ENCODE data around the gene PNPLA7. TPM values are rescaled to one million over a fixed set of nuclear protein-coding genes. Genes with fewer than 3 reads are reported as not detected.

PNPLA7 gene
- total RNA-seq, 1 donor from 2014 or later = 9.0 TPM

- H3K27me3 ChIP-seq (ENCODE audit: low read depth) = no peaks in the 10 kb centered on the region
Observed at GRCh38 chr9:137488906-137489305, 61.3 kb downstream of the PNPLA7 start.

DNA sequence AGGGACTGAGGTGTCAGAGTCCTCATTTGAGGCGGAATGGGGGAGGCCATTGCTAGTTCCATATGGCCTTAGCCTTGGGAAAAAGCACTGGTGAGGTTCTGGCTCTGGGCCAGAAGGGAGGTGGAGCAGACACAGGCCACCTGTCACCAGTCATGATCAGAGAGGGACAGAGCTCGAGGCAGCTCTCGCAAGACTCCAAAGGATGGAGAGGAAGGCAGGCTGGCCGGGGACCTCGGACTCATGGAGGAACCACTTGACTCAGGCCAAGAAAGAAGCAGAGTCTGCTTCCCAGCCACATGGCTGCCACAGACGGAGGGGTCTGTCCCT is 61.9 kb downstream of the PNPLA7 start:
- no peak for TF ChIP-seq CTCF (IDR thresholded peaks at IDR 0.05; ENCODE audit: borderline replicate concordance)
- no peaks in the 10 kb centered on the region for H3K27me3 ChIP-seq (ENCODE audit: low read depth)
- no peak overlapping the region for H3K27ac ChIP-seq (replicated peaks)
- no peak overlapping the region for H3K4me3 ChIP-seq
- H3K9me3 ChIP-seq (replicated peaks) = no peaks in the 10 kb centered on the region
- intact Hi-C loops (cut with micrococcal nuclease) = no loop called here
- H3K4me1 ChIP-seq = peaks cover 4% of the 10 kb centered on the region
- peaks cover 15% of the 10 kb centered on the region for H3K36me3 ChIP-seq
- no peak for DNase-seq

More at GRCh38 chr9:137488906-137489305, 61.3 kb downstream of the PNPLA7 start:
- intact Hi-C loops (cut with micrococcal nuclease) = no loop called here
- no peak for TF ChIP-seq CTCF (IDR thresholded peaks at IDR 0.05; ENCODE audit: borderline replicate concordance)
- peaks cover 15% of the 10 kb centered on the region for H3K36me3 ChIP-seq
- H3K4me3 ChIP-seq = no peak overlapping the region
- no peak for DNase-seq
- no peak overlapping the region for H3K27ac ChIP-seq (replicated peaks)
- H3K9me3 ChIP-seq (replicated peaks) = no peaks in the 10 kb centered on the region
- H3K4me1 ChIP-seq = peaks cover 10% of the 10 kb centered on the region

DNA sequence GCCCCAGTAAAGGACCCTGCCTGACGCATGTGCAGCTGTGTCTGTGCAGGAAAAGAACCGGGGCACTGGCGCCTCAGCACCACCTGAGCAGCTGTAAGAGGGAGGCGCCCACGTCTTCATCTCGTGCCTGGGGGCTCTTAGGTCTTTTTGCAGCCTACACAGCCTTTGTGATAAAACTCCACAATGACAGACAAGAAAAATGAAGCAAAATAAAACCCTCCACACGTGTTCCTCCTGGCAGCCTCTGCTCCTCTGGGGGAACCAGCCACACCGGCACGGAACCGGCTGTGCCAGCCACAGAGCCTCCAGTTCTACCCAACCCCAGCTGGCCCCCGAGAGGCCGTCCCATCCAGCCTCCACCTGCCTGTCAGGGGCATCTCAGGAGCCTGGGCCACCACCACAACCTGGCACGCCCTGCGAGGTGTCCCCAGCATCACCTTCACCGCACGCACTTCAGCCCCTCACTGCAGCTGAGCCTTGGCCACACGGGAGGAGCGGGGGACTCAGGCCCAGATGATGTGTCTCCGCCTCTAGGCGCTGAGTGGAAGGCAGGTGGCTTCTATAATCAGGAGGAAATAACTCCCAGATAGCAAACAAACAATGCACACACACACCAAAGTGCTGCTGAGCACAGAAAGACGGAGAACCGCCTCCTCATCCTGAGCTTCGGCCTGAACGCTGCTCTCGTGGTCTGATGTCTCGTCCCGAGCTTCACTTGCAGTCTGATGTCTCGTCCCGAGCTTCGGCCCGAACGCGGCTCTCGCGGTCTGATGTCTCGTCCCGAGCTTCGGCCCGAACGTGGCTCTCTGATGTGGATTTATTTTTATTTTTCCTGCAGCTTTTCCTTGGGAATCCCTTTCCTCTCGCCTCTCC is 62.5 kb downstream of the PNPLA7 start:
- H3K36me3 ChIP-seq = peaks cover 15% of the 10 kb centered on the region
- H3K9me3 ChIP-seq (replicated peaks) = no peaks in the 10 kb centered on the region

DNA sequence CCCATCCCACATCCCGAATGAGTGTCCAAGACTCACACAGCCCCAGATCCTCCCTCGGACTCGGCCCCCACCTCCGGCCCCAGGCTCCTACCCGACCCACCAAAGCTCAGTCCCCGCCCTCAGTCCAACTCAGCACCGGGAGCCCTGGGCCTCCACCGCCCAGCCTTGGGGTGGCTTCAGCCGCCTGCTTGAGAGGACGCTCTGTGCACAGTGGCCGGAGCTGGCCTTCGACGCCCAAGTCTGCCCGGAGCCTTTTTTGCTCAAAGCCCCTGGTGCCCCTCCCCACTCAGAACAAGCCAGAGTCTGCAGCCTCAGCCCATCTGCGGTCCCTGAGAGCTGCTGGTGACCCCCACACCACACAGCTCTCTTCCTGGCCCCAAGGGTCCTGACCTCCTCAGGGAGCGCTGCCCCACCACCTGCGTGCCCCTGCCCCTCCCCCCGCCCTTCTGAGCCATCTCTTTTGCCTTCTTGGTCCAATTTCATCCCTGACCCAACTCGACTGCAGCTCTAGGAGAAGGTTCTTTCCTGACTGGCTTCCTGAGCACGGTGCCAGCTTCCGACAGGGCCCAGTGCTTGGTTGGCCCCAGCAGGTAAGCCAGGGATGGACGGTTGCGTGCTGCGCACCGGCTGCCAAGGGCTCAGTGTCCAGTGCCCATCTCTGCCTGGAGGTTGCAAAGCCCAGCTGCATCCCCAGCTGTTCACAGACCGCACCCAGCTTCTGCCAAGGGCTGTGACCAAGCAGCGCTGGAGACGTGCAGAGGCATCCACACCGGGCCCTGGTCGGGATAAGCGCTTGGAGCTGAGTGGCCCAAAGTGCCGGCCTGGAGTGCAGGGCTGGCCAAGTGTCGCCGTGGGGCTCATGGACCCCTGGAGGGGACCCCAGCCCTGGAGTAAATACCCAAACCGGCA is 63.4 kb downstream of the PNPLA7 start:
- Histone ChIP-seq H3K9me3 (replicated peaks) (no peaks in the 10 kb centered on the region), H3K4me1 (peaks cover 6% of the 10 kb centered on the region), H3K27ac (replicated peaks) (no peak overlapping the region), H3K27me3 (ENCODE audit: low read depth) (no peaks in the 10 kb centered on the region), H3K36me3 (peaks cover 13% of the 10 kb centered on the region), H3K4me3 (no peak overlapping the region)
- intact Hi-C loops (cut with micrococcal nuclease) = no loop called here
- no peak for TF ChIP-seq CTCF (IDR thresholded peaks at IDR 0.05; ENCODE audit: borderline replicate concordance)
- no peak for DNase-seq

More for the DNA sequence above, 62.5 kb downstream of the PNPLA7 start:
- no peak overlapping the region for H3K4me3 ChIP-seq
- no peak for TF ChIP-seq CTCF (IDR thresholded peaks at IDR 0.05; ENCODE audit: borderline replicate concordance)
- no peaks in the 10 kb centered on the region for H3K4me1 ChIP-seq
- DNase-seq = no peak
- H3K27ac ChIP-seq (replicated peaks) = no peak overlapping the region
- intact Hi-C loops (cut with micrococcal nuclease) = no loop called here
- no peaks in the 10 kb centered on the region for H3K27me3 ChIP-seq (ENCODE audit: low read depth)

DNA sequence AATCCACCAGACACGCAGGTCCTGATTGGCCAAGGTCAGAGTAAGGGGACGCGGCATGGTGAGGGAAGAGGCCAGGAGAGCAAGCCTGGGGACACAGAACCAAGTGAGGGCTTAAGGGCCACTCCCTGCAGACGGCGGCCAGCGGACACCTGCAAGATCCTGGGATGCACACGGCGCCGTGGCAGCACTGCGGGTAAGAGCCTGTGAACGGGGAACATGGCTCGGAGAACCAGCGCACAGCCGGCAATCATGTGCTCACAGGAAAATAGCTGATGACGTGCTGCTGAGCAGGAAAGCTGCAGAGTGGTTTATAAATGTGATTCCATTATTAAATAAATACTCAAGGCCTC is 64.1 kb downstream of the PNPLA7 start:
- intact Hi-C loops (cut with micrococcal nuclease) = no loop called here
- no peak overlapping the region for H3K27ac ChIP-seq (replicated peaks)
- peaks cover 7% of the 10 kb centered on the region for H3K4me1 ChIP-seq
- H3K4me3 ChIP-seq = no peak overlapping the region
- DNase-seq = no peak
- TF ChIP-seq CTCF (IDR thresholded peaks at IDR 0.05; ENCODE audit: borderline replicate concordance) = no peak
- H3K36me3 ChIP-seq = peaks cover 6% of the 10 kb centered on the region
- no peaks in the 10 kb centered on the region for H3K27me3 ChIP-seq (ENCODE audit: low read depth)
- no peaks in the 10 kb centered on the region for H3K9me3 ChIP-seq (replicated peaks)
